ENCODE results near the gene TYMS.

Gene TYMS

DNA sequence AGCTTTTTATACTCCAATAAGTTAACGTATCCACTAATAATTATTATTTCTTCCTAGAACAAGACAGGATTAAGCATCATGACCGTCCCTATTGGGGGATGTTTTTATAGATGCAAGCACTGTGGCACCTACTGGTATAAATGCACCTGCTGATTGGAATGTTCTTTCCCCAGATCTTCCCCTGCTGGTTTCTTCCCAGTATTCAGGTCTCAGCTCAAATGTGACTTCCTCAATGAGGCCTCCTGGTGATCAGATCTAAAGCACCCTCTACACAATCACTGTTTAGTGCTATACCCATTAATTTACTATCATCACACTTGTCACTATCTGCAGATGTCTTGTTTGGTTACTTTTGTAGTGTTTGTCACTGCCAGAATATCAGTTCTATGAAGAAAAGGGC is 3.9 kb upstream of the TYMS start:
- TF ChIP-seq, protein P1, sequence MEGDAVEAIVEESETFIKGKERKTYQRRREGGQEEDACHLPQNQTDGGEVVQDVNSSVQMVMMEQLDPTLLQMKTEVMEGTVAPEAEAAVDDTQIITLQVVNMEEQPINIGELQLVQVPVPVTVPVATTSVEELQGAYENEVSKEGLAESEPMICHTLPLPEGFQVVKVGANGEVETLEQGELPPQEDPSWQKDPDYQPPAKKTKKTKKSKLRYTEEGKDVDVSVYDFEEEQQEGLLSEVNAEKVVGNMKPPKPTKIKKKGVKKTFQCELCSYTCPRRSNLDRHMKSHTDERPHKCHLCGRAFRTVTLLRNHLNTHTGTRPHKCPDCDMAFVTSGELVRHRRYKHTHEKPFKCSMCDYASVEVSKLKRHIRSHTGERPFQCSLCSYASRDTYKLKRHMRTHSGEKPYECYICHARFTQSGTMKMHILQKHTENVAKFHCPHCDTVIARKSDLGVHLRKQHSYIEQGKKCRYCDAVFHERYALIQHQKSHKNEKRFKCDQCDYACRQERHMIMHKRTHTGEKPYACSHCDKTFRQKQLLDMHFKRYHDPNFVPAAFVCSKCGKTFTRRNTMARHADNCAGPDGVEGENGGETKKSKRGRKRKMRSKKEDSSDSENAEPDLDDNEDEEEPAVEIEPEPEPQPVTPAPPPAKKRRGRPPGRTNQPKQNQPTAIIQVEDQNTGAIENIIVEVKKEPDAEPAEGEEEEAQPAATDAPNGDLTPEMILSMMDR (IDR thresholded peaks at IDR 0.05; ENCODE audit: poor library complexity, severe bottlenecking): no peak
- no peak overlapping the region for H3K4me3 ChIP-seq (ENCODE audit: severe bottlenecking)
- ATAC-seq (ENCODE audit: low read depth): no peak
- no peak overlapping the region for H3K27ac ChIP-seq (ENCODE audit: poor library complexity, severe bottlenecking)
- H3K9me3 ChIP-seq (ENCODE audit: severe bottlenecking): no peaks in the 10 kb centered on the region
- no peaks in the 10 kb centered on the region for H3K27me3 ChIP-seq (ENCODE audit: insufficient read depth, poor library complexity, severe bottlenecking)
- H3K4me1 ChIP-seq (ENCODE audit: insufficient read depth, poor library complexity, severe bottlenecking): peaks cover 5% of the 10 kb centered on the region
- no peaks in the 10 kb centered on the region for H3K36me3 ChIP-seq (ENCODE audit: low read depth)
- DNase-seq (ENCODE audit: low spot score): no peak

DNA sequence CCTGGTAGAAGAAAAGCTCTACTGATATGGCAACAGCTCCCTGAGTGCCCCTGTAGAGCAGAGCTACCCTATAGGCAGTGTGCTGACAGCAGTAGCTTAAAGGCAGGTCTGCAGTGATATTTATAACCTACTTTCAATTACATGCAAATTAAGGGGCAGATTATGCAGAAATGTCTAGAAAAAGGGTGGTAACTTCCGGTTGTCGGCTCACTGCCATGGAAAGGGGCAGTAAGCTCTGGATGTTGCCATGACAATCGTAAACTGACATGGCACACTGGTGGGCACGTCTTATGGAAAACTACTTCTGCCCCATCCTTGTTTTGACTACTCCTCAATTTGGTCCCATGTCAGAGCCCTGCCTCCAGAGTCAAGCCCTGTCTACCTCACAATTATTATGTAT is 2.9 kb upstream of the TYMS start:
- H3K27ac ChIP-seq (ENCODE audit: poor library complexity, severe bottlenecking): no peak overlapping the region
- H3K9me3 ChIP-seq (ENCODE audit: severe bottlenecking): no peaks in the 10 kb centered on the region
- H3K4me3 ChIP-seq (ENCODE audit: severe bottlenecking): no peak overlapping the region
- peaks cover 5% of the 10 kb centered on the region for H3K4me1 ChIP-seq (ENCODE audit: insufficient read depth, poor library complexity, severe bottlenecking)
- peaks cover 10% of the 10 kb centered on the region for H3K36me3 ChIP-seq (ENCODE audit: low read depth)
- no peak for ATAC-seq (ENCODE audit: low read depth)
- TF ChIP-seq, protein P1 (IDR thresholded peaks at IDR 0.05; ENCODE audit: poor library complexity, severe bottlenecking): no peak
- H3K27me3 ChIP-seq (ENCODE audit: insufficient read depth, poor library complexity, severe bottlenecking): no peaks in the 10 kb centered on the region
- DNase-seq (ENCODE audit: low spot score): no peak

DNA sequence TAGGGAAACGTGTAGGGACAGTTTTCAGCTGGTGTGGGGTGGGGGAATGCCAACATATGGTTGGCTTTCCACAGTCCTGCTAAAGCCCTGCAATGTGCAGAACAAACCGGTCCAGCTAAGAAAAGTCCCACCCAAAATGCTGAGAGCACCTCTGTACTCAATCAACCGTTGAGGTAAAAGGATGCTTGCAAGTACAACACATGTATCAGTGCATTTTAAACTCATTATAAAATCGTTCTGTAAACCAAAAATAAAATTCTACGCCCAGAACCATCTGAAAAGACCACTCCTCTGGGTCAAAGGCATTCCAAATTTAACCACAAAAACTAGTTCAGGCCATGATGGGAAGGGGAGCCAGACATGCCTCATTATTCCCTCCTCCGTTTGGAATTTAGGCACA is 2.0 kb upstream of the TYMS start:
- ATAC-seq (ENCODE audit: low read depth) (no peak), DNase-seq (ENCODE audit: low spot score) (no peak)
- H3K27ac ChIP-seq (ENCODE audit: poor library complexity, severe bottlenecking): no peak overlapping the region
- H3K36me3 ChIP-seq (ENCODE audit: low read depth): peaks cover 18% of the 10 kb centered on the region
- H3K9me3 ChIP-seq (ENCODE audit: severe bottlenecking): no peaks in the 10 kb centered on the region
- H3K4me3 ChIP-seq (ENCODE audit: severe bottlenecking): no peak overlapping the region
- H3K4me1 ChIP-seq (ENCODE audit: insufficient read depth, poor library complexity, severe bottlenecking): peaks cover 5% of the 10 kb centered on the region
- H3K27me3 ChIP-seq (ENCODE audit: insufficient read depth, poor library complexity, severe bottlenecking): no peaks in the 10 kb centered on the region
- TF ChIP-seq, protein P1 (IDR thresholded peaks at IDR 0.05; ENCODE audit: poor library complexity, severe bottlenecking): no peak

DNA sequence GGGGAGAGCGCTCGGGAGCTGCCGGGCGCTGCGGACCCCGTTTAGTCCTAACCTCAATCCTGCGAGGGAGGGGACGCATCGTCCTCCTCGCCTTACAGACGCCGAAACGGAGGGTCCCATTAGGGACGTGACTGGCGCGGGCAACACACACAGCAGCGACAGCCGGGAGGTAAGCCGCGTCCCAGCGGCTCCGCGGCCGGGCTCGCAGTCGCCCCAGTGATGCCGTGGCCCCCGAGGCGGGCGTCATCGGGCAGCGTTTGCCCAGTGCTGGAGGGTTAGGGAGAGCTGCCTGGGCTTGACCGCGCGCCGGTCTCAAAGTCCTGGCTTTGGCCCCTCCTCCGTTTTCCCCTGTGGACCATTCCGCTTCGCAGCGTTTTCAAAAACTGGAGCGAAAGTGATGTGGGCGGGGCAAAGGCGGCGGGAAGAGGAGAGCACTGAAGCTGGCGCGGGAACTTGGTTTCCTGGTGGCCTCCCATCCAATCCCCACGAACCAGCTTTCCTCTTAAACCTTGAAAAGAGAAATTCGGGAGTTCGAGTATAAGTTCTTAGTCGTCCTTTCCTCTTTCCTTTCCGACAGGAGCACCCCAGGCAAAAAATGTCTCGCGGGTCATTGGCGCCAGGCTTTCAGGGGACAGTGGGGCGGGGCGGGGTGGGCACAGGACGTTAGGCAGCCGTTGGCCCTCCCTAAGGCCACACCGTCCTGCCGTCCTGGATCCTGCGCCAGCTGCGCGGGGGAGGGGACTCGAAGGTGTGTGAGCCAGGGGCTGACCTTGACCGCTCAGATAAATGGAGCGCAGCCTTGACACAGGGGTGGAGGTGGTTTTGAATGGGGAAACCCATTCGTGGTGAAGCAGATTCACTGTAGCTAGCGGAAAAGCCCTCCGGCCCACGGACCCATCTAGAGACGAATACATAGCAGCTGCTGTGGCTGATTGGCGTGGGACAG is 821 bp downstream of the TYMS start:
- Histone ChIP-seq H3K27ac (ENCODE audit: poor library complexity, severe bottlenecking) (peak overlapping the region; percentile 85), H3K27me3 (ENCODE audit: insufficient read depth, poor library complexity, severe bottlenecking) (no peaks in the 10 kb centered on the region)

More for the DNA sequence above, 821 bp downstream of the TYMS start:
- TF ChIP-seq, protein P1 (IDR thresholded peaks at IDR 0.05; ENCODE audit: poor library complexity, severe bottlenecking): no peak
- Histone ChIP-seq H3K36me3 (ENCODE audit: low read depth) (peaks cover 38% of the 10 kb centered on the region), H3K4me3 (ENCODE audit: severe bottlenecking) (peak overlapping the region; percentile 84), H3K4me1 (ENCODE audit: insufficient read depth, poor library complexity, severe bottlenecking) (peaks cover 5% of the 10 kb centered on the region), H3K9me3 (ENCODE audit: severe bottlenecking) (no peaks in the 10 kb centered on the region)
- ATAC-seq (ENCODE audit: low read depth) (peak; percentile 90), DNase-seq (ENCODE audit: low spot score) (peak; percentile 93)
